Measurements from ENCODE around the gene MPPE1.

MPPE1 gene

DNA sequence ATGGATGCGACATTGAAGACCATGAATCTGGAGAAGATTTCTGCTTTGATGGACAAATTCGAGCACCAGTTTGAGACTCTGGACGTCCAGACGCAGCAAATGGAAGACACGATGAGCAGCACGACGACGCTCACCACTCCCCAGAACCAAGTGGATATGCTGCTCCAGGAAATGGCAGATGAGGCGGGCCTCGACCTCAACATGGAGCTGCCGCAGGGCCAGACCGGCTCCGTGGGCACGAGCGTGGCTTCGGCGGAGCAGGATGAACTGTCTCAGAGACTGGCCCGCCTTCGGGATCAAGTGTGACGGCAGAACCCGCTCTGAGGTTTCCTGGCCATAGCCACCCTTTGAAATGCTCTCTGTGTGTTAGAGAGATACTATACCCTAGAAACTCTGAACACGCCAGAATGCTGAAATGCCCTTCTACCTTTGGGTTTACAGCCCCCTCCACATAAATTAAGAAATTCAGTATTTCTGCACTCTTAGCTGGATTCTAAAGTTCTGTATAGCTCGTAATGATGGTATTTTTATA is 56.2 kb downstream of the MPPE1 start:
- no peak for DNase-seq

DNA sequence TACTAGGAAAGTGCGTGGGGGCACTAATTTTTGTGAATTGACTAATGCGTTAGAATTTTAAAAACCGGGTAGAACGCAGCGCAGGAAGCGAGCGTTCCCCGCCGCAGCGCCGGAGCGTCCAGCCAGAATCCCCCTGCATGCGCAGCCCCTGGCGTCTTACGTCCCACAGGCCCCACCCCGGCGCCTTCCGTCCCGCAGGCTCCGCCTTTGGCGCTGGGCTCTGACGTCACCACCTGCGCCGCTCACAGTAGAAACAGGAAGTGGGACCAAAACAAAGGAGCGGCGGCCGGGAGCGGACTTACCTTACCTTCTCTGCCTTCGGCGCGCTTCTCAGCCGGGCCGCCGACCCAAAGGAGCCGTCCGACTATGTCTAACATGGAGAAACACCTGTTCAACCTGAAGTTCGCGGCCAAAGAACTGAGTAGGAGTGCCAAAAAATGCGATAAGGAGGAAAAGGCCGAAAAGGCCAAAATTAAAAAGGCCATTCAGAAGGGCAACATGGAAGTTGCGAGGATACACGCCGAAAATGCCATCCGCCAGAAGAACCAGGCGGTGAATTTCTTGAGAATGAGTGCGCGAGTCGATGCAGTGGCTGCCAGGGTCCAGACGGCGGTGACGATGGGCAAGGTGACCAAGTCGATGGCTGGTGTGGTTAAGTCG is 56.8 kb downstream of the MPPE1 start, which contains the start of gene CHMP1B:
CHMP1B (plus strand) TSS at position 268 of the 660 bp plus-strand sequence; CDS start at position 367, 99 bp downstream.
- peak; percentile 79 for DNase-seq

DNA sequence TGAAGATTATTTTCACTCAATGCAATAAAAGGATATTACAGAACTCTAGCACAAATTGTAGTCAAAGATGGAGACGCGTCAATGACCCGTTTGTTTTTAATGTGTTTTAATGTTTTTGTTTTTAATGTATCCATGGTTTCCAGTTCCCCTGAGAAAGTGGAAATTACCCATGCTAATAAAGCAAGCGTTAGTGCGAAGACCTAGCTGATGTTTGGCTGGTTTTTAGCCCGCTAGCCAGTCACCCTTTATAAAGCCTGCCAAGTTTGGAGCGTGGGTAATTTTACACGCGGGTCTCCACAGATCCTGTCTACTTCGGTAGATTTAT is 57.3 kb downstream of the MPPE1 start:
- DNase-seq: no peak

DNA sequence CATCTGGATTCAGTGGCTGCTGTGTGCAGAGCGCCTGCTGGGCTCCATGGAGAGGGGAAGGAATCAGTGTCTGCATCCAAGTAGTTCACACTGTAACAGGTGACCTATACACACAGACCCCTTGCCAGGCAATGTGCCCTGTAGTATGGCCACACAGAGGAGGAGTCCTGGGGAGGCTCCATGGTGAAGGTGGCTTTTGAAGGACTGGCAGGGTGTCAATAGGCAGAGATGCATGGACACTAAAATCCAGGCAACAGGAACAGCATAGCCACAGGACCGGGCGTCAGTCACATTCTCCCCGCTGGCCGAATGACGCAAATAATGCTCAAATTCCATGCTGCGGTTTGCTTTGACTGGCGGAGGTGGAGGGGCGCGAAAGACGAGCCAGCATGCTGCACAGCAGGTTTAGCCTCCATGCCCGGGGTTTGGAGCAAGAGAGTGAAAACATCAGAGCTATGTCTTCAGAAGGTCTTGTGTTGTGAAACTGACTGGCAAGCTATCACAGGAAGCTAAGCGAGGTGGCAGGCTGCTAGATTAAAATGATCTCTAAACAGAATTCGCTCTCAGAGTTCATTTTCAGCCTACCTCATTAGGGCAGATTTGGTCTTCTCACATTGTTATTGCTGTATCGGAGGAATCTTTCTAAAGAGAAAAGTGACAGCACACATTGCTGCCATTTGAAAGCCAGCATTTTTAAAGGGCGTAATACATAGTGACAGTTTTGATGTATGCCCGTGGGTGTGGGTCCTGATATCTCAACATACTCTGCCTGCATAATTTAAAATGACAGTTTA is 58.1 kb downstream of the MPPE1 start:
- DNase-seq: peak; percentile 27

DNA sequence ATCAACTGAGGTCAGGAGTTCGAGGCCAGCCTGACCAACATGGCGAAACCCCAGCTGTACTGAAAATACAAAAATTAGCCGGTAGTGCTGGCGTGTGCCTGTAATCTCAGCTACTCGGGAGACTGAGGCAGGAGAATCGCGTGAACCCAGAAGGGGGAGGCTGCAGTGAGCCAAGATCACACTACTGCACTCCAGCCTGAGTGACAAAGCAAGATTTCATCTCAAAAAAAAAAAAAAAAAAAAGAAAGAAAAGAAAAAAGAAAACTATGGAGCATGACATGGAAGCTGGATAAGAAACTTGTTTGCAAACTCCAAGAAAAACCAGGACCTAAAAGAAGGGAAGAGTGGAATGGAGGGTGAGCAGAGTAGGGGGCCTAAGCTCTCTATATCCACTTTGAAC is 58.8 kb downstream of the MPPE1 start:
- no peak for DNase-seq

DNA sequence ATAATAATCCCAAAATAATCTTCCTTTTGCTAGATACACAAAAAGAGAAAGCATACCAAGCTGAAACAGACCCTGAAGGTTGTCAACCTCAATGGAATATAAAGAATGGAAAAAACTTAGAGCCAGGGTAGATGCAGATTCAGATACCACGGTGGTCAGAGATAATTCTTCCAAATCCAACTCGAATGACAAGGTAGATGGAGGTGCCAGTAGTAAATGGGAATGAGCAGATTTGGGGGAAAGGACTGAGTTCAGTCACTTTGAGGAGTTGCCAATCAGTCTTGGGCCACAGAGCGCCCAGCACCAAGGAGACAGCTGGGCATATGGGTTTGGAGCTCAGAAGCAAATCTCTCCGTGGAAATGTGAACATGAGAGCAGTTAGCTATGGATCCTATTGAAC is 60.3 kb downstream of the MPPE1 start:
- DNase-seq: no peak

DNA sequence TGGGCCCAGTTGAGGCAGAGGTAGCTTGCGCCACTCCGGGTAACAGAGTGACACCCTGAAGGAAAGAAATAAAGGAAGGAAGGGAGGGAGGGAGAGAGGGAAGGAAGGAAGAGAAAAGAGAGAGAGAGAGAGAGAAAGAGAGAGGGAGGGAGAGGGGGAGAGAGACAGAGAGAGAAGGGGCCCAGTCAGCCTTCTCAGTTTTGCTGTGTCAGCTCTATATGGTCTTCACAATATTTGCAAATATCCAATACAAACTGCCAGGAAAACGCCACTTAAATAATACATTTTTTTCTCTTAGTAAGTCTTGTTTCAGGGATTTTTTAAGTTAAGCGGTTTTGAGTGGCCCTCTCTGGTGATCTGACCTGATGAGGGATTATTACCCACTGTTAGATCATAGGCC is 62.5 kb downstream of the MPPE1 start:
- no peak for DNase-seq

DNA sequence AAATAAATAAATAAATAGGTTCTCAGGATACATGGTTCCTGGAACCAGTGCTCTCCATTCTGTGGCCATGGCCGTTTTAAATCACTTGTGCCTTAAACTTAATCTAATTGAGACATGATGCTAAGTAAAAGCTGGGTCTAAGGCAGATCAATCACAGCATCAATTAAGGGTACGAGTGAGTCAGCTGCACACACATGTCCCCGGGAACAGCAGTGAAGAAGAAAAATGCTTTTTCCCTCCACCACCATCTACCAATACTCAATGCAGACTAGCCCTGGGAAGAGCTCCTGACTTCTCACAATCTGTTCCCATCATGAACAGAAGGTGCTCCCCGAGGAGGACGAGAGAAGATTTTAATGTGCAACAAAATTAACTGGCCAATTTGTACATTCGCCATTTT is 63.7 kb downstream of the MPPE1 start:
- DNase-seq: no peak

DNA sequence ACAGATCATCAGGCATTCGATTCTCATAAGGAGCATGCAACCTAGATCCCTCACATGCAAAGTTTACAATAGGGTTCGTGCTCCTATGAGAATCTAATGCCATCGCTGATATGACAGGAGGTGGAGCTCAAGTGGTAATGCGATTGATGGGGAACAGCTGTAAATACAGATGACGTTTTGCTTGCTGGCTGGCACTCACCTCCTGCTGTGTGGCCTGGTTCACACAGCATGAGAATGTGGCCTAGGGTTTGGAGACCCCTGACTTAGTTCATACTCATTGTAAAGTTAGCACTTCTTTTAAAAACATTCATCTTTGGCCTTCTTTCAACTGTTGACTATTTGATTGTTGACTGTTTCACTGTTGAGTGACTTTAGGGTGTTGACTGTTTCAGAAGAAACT is 65.6 kb downstream of the MPPE1 start:
- DNase-seq: no peak

DNA sequence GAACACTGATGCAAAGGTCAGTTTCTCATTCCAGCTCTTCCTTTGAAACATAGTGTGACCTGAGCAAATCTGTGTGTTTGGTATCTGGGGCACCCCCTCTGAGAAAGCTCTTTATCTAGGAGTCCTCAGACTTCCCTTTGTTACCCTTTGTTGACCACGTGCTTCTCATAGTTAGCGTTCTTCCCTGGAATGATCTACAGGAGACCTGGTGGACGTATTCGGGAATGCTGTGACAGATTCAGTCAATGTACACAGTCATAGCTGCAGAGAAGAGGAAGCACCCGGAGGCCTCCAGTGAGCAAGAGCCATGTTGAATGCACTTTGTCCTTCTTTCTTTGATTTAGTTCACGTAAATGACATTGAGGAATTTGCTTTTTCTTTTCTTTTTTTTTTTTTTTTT is 67.6 kb downstream of the MPPE1 start:
- DNase-seq: no peak

DNA sequence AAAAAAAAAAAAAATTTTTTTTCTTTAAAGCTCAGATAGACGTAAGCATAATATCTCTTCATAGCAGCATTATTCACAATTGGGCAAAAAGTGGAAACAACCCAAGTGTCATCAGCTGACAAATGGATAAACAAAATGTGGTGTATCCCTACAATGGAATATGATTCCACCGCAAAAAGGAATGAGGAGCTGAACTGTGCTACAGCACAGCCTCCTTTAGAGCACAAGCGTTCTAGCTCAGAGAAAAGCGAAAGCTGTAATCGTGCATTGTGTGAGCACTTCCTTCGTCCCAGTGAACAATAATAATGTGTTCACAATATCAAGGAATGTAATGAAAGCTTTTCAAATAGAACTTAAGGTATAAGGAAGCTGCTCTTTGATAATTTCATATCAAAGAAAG is 68.6 kb downstream of the MPPE1 start:
- no peak for DNase-seq

DNA sequence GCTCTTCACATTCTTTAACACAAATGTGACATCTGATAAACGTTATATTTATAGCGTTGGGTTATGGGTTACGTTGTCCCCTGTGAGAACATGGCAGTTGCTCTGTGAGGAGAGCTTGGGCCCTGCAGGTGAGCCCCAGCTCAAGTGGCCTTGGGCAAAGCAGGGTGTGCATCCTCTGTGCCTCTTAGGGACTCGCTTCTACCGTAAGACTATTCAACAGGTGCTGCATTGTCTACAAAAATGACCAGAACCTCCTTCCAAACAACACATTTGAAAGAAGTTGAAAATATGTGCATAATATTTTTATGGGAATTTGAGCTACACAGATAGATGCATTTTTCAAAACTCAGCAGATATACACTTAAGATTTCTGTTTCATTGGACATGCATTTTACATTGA is 73.3 kb downstream of the MPPE1 start:
- DNase-seq: no peak
